Caco-2 (cell line): ENCODE data around the gene AIPL1. TPM values are rescaled to one million over a fixed set of nuclear protein-coding genes. Genes with fewer than 3 reads are reported as not detected.

Source experiments
- BruUV-seq: library from RNA; stranded (reverse); fragments of 400-500 nt; replicated peaks from 2 replicates; lab custom pipeline; 2021; lab: Mats Ljungman, UMichigan
- CTCF ChIA-PET: fragments of 300-600 bp; sonication (Branson Sonifier 250); formaldehyde crosslinking; loops from one replicate; lab custom pipeline; 2022; ENCODE audit warnings: antibody characterized with exemption; lab: Charles Lee
- POLR2A ChIA-PET: fragments of 300-600 bp; sonication (Branson Sonifier 250); formaldehyde crosslinking; loops from one replicate; lab custom pipeline; 2022; ENCODE audit warnings: antibody characterized with exemption; lab: Charles Lee
- DNase-seq, 2 experiments: peaks; one replicate each; pipeline versions ENCODE4 v3.0.0 to v3.0.0-alpha.2; 2020 to 2022
- H3K27me3 ChIP-seq: replicated peaks from 2 replicates; pipeline ENCODE4 v1.6.0; 2011; ENCODE audit warnings: low read length; ENCODE audit not compliant: control insufficient read depth, insufficient read depth
- H3K36me3 ChIP-seq: 2 replicates; pipeline ENCODE4 v1.5.1; 2011; ENCODE audit warnings: low read length; ENCODE audit not compliant: control insufficient read depth, insufficient read depth
- H3K4me1 ChIP-seq: fragments of 250-450 bp; sonication (Bioruptor Pico); 2 replicates; pipeline ENCODE4 v1.5.1; 2020; ENCODE audit warnings: mild to moderate bottlenecking
- H3K4me3 ChIP-seq: 2 replicates; pipeline ENCODE4 v1.5.1; 2011; ENCODE audit warnings: low read depth, mild to moderate bottlenecking, control low read depth, low read length
- H3K9me3 ChIP-seq: fragments of 250-450 bp; sonication (Bioruptor Pico); 2 replicates; pipeline ENCODE4 v1.5.1; 2020; ENCODE audit warnings: mild to moderate bottlenecking, moderate library complexity
- H3K27ac Mint-ChIP-seq: one replicate; pipeline ENCODE4 v1.8.0; 2022; ENCODE audit warnings: mixed read lengths; ENCODE audit not compliant: unreplicated experiment
- H3K27me3 Mint-ChIP-seq: one replicate; pipeline ENCODE4 v1.8.0; 2022; ENCODE audit warnings: mixed read lengths; ENCODE audit not compliant: insufficient read depth, unreplicated experiment
- H3K36me3 Mint-ChIP-seq: one replicate; pipeline ENCODE4 v1.8.0; 2022; ENCODE audit warnings: mild to moderate bottlenecking, mixed read lengths; ENCODE audit not compliant: insufficient read depth, unreplicated experiment
- H3K4me1 Mint-ChIP-seq: one replicate; pipeline ENCODE4 v1.8.0; 2022; ENCODE audit warnings: low read depth, mixed read lengths; ENCODE audit not compliant: unreplicated experiment
- H3K4me3 Mint-ChIP-seq: one replicate; pipeline ENCODE4 v1.8.0; 2022; ENCODE audit warnings: mild to moderate bottlenecking, moderate library complexity, mixed read lengths; ENCODE audit not compliant: unreplicated experiment
- H3K9me3 Mint-ChIP-seq: one replicate; pipeline ENCODE4 v1.8.0; 2022; ENCODE audit warnings: mixed read lengths; ENCODE audit not compliant: unreplicated experiment
- intact Hi-C: fragments of 100-400 bp; cut with micrococcal nuclease; formaldehyde crosslinking; loops from one replicate; pipeline ENCODE4 v1.10.0; 2022; ENCODE audit not compliant: unreplicated experiment
- total RNA-seq: library from RNA; stranded (reverse); gene quantifications from 2 replicates; pipeline ENCODE4 v1.2.3, GENCODE V29; 2022
- TF ChIP-seq, protein P1 (sequence below), 2 experiments: fragments of 200-600 bp in 1 of 2; IDR thresholded peaks; 1 replicate in 1 of 2; 2 replicates in 1 of 2; pipeline versions ENCODE4 v1.5.1 to v1.8.0; 2011 to 2022; ENCODE audit warnings: antibody characterized with exemption in 1 of 2, control low read depth in 1 of 2, inconsistent platforms in 1 of 2, low read depth in 1 of 2, low read length in 1 of 2, mild to moderate bottlenecking in 1 of 2, moderate library complexity in 1 of 2; ENCODE audit not compliant: insufficient read depth in 1 of 2, severe bottlenecking in 1 of 2, unreplicated experiment in 1 of 2

The AIPL1 gene
- total RNA-seq, 1 experiment from 2014 or later = not detected

DNA sequence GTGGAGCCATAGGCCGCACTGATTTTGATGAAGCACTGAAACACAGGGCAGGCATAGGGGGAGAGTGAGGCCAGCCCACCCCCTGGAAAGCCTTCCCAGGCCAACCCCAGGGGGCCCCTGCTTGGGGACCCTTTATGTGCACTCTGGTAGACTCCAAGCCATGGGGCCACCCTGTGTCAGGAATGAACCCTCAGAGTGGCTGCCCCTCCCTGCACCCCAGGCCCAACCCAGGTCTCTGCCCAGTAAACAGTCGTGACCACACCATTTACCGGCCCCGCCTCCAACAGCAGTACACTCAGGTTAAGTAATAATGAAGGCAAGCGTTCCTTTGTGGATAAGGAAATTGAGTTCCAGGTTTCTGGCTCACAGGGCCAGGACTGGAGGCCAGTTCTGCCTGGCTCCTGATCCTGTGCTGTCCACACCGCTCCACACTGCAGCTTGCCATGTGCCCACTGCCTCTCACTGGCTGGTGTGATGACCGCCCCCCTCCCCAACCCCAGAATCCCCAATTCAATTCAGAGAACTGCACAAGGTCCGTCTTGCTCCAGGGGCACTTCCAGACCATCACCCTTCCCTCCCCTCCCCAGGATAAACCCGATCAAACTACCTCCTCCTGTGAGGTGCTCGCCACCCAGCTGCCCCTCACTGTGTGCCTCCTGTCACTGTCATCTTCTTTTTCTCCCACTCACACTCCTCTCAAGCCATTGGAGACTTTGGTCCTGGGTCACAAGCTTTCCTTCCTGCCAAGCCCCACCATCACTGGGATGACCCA lies 23.0 kb upstream of the AIPL1 start:
- intact Hi-C loops = no loop called here
- Histone ChIP-seq H3K4me1 (no peaks in the 10 kb centered on the region), H3K4me3 (no peak overlapping the region), H3K36me3 (no peaks in the 10 kb centered on the region), H3K9me3 (no peaks in the 10 kb centered on the region), H3K27me3 (no peaks in the 10 kb centered on the region)
- POLR2A ChIA-PET = no interaction called here
- H3K27ac Mint-ChIP-seq = no peak overlapping the region
- no peak overlapping the region for H3K4me3 Mint-ChIP-seq
- CTCF ChIA-PET = no interaction called here
- H3K4me1 Mint-ChIP-seq = no peaks in the 10 kb centered on the region
- DNase-seq = no peak
- TF ChIP-seq, protein P1, sequence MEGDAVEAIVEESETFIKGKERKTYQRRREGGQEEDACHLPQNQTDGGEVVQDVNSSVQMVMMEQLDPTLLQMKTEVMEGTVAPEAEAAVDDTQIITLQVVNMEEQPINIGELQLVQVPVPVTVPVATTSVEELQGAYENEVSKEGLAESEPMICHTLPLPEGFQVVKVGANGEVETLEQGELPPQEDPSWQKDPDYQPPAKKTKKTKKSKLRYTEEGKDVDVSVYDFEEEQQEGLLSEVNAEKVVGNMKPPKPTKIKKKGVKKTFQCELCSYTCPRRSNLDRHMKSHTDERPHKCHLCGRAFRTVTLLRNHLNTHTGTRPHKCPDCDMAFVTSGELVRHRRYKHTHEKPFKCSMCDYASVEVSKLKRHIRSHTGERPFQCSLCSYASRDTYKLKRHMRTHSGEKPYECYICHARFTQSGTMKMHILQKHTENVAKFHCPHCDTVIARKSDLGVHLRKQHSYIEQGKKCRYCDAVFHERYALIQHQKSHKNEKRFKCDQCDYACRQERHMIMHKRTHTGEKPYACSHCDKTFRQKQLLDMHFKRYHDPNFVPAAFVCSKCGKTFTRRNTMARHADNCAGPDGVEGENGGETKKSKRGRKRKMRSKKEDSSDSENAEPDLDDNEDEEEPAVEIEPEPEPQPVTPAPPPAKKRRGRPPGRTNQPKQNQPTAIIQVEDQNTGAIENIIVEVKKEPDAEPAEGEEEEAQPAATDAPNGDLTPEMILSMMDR (IDR thresholded peaks at IDR 0.05; ENCODE audit: insufficient read depth in 1 of 2, low read depth in 1 of 2, low read length in 1 of 2, severe bottlenecking in 1 of 2, unreplicated experiment in 1 of 2) = no peak
- H3K36me3 Mint-ChIP-seq = no peaks in the 10 kb centered on the region
- no TSS peak for BruUV-seq
- no peaks in the 10 kb centered on the region for H3K9me3 Mint-ChIP-seq
- peaks cover 8% of the 10 kb centered on the region for H3K27me3 Mint-ChIP-seq

DNA sequence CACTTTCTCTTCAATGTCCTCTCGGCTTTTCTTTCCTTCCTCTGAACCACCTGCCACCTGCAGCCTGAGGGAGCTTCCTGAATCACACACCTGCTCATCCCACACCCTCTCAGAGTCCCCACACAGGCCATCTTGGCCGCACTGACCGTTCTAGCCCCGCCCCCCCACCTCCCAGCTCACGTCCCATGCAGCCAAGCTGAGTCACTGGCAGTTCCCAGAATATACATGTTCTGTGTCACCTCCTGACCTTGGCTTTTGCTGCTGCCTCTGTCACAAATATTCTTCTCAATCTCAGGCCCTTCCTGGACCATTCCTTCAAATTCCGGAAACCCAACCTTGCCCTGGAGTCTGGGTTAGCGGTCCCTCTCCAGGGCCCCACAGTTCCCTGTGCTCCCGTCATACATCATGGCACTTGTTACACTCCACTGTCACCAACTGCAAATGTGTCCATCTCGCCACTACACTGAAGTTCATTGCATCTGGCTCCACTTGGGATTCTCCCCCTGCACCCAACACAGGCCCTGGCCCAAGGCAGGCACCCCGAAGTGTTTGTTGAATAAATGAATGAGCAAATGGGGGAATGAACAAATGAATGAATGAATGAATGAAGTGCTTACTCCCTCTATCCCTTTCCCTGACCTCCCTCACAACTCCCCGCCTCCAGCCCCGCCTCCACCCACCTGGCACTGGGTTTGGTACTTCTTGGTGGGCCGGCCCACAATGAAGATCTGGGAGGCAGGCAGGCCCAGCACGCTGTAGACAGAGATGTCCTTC lies 22.2 kb upstream of the AIPL1 start:
- Mint-ChIP-seq H3K4me3 (no peak overlapping the region), H3K4me1 (no peaks in the 10 kb centered on the region), H3K36me3 (no peaks in the 10 kb centered on the region), H3K27ac (no peak overlapping the region), H3K27me3 (peaks cover 2% of the 10 kb centered on the region), H3K9me3 (no peaks in the 10 kb centered on the region)
- Histone ChIP-seq H3K9me3 (no peaks in the 10 kb centered on the region), H3K4me1 (no peaks in the 10 kb centered on the region), H3K36me3 (no peaks in the 10 kb centered on the region), H3K27me3 (no peaks in the 10 kb centered on the region), H3K4me3 (no peak overlapping the region)
- intact Hi-C loops = no loop called here
- TF ChIP-seq, protein P1 (IDR thresholded peaks at IDR 0.05; ENCODE audit: insufficient read depth in 1 of 2, low read depth in 1 of 2, low read length in 1 of 2, severe bottlenecking in 1 of 2, unreplicated experiment in 1 of 2) = no peak
- BruUV-seq = no TSS peak
- ChIA-PET CTCF (interaction anchor here (0.6 kb wide), 1 partner anchor 34 kb away, joined by 4 read pairs; no protein-coding TSS in a partner anchor), POLR2A (no interaction called here)
- DNase-seq = no peak

DNA sequence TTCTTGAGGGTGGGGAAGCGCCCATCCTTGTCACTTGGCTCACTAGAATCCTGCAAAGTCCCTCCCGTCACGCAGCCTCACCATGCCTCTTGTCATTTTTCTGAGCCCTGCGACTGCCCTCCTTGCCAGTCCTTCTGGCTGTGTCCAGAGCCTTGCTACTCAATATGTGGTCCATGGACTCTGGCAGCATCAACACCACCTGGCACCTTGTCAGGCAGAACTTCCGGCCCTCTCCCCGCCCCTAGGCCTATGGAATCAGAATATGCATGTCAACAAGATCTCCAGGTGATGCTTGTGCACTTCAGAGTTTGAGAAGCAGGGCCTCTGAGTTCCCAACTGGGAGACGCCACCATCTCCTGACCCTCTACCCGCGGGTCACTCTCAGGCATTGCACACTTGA lies 21.4 kb upstream of the AIPL1 start:
- no TSS peak for BruUV-seq
- ChIA-PET CTCF (no interaction called here), POLR2A (no interaction called here)
- TF ChIP-seq, protein P1 (IDR thresholded peaks at IDR 0.05; ENCODE audit: insufficient read depth in 1 of 2, low read depth in 1 of 2, low read length in 1 of 2, severe bottlenecking in 1 of 2, unreplicated experiment in 1 of 2) = no peak
- intact Hi-C loops = no loop called here
- Histone ChIP-seq H3K9me3 (no peaks in the 10 kb centered on the region), H3K4me3 (no peak overlapping the region), H3K4me1 (no peaks in the 10 kb centered on the region), H3K36me3 (no peaks in the 10 kb centered on the region), H3K27me3 (no peaks in the 10 kb centered on the region)
- DNase-seq = no peak
- H3K27me3 Mint-ChIP-seq = no peaks in the 10 kb centered on the region
- H3K36me3 Mint-ChIP-seq = no peaks in the 10 kb centered on the region
- H3K4me3 Mint-ChIP-seq = no peak overlapping the region
- H3K27ac Mint-ChIP-seq = no peak overlapping the region
- no peaks in the 10 kb centered on the region for H3K9me3 Mint-ChIP-seq
- no peaks in the 10 kb centered on the region for H3K4me1 Mint-ChIP-seq
